GM12892 (cell line): ENCODE measurements around the gene CPNE4.
A peak's percentile ranks its signal among the peaks of the same experiment; 100 is the strongest.

Experiments used
- DNase-seq: peaks from one replicate; pipeline ENCODE4 v3.0.0; 2011; ENCODE audit not compliant: insufficient read length
- FAIRE-seq: peaks from 2 replicates; lab custom pipeline; 2011; peaks lifted over from hg19 to GRCh38; lab: Jason Lieb, UNC
- POLR2A ChIP-seq: IDR thresholded peaks from 2 replicates; pipeline ENCODE4 v1.6.1; 2011; ENCODE audit warnings: low read depth, low read length, control low read depth
- POLR2AphosphoS5 ChIP-seq: IDR thresholded peaks from 2 replicates; pipeline ENCODE4 v1.6.1; 2011; ENCODE audit warnings: low read depth, low read length, control low read depth
- TAF1 ChIP-seq: IDR thresholded peaks from 2 replicates; pipeline ENCODE4 v1.6.1; 2011; ENCODE audit warnings: low read depth, mild to moderate bottlenecking, control low read depth, low read length, borderline replicate concordance

The CPNE4 gene

GRCh38 chr3:131616719-131617118 lies 418.1 kb downstream of the CPNE4 start:
- TF ChIP-seq POLR2A: no peak
- TF ChIP-seq TAF1: no peak
- TF ChIP-seq POLR2AphosphoS5: no peak
- FAIRE-seq: no peak
- no peak for DNase-seq

- FAIRE-seq: peak; percentile 14
These were observed 422.1 kb downstream of the CPNE4 start for GRCh38 chr3:131612745-131613144.

GRCh38 chr3:131610174-131610573 lies 424.6 kb downstream of the CPNE4 start:
- FAIRE-seq (no peak), DNase-seq (no peak)

More at GRCh38 chr3:131612745-131613144, 422.1 kb downstream of the CPNE4 start:
- DNase-seq: no peak
- TF ChIP-seq POLR2AphosphoS5 (no peak), TAF1 (no peak), POLR2A (no peak)

GRCh38 chr3:131608741-131609140 lies 426.1 kb downstream of the CPNE4 start:
- DNase-seq (no peak), FAIRE-seq (peak; percentile 53)
- TF ChIP-seq POLR2A (no peak), POLR2AphosphoS5 (no peak), TAF1 (no peak)

More at GRCh38 chr3:131610174-131610573, 424.6 kb downstream of the CPNE4 start:
- TF ChIP-seq TAF1 (no peak), POLR2AphosphoS5 (no peak), POLR2A (no peak)

- TF ChIP-seq TAF1 (no peak), POLR2AphosphoS5 (no peak), POLR2A (no peak)
- peak; percentile 24 for FAIRE-seq
- DNase-seq: no peak
These were observed 426.5 kb downstream of the CPNE4 start for GRCh38 chr3:131608296-131608695.

- TF ChIP-seq POLR2AphosphoS5: no peak
- TF ChIP-seq TAF1: no peak
- TF ChIP-seq POLR2A: no peak
- FAIRE-seq (no peak), DNase-seq (no peak)
These were observed 428.9 kb downstream of the CPNE4 start for GRCh38 chr3:131605916-131606315.

GRCh38 chr3:131602011-131602779 lies 432.6 kb downstream of the CPNE4 start:
- DNase-seq (no peak), FAIRE-seq (no peak)
- TF ChIP-seq TAF1: no peak
- no peak for TF ChIP-seq POLR2AphosphoS5
- TF ChIP-seq POLR2A: no peak

- TF ChIP-seq POLR2AphosphoS5 (no peak), TAF1 (no peak), POLR2A (no peak)
- FAIRE-seq (no peak), DNase-seq (no peak)
These were observed 437.0 kb downstream of the CPNE4 start for GRCh38 chr3:131597816-131598215.

- TF ChIP-seq TAF1: no peak
- no peak for TF ChIP-seq POLR2AphosphoS5
- no peak for FAIRE-seq
- no peak for DNase-seq
These were observed 437.9 kb downstream of the CPNE4 start for GRCh38 chr3:131596884-131597283.

GRCh38 chr3:131591394-131592014 lies 443.3 kb downstream of the CPNE4 start:
- FAIRE-seq: no peak

GRCh38 chr3:131586277-131586676 lies 448.5 kb downstream of the CPNE4 start:
- FAIRE-seq: no peak
- TF ChIP-seq TAF1 (no peak), POLR2A (no peak), POLR2AphosphoS5 (no peak)

More at GRCh38 chr3:131591394-131592014, 443.3 kb downstream of the CPNE4 start:
- DNase-seq: no peak
- TF ChIP-seq POLR2A (no peak), POLR2AphosphoS5 (no peak), TAF1 (no peak)

More at GRCh38 chr3:131586277-131586676, 448.5 kb downstream of the CPNE4 start:
- no peak for DNase-seq
